ACHN (cell line): ENCODE data around the gene LIME1.

Source experiments
- DNase-seq: peaks from one replicate; pipeline ENCODE4 v3.0.0-alpha.2; 2015
- in situ Hi-C: cut with HindIII; loops from 2 replicates; pipeline ENCODE4 v1.10.0; 2017; ENCODE audit warnings: low sequenced_read_pairs, low pct_ligation_motif_present, low pct_unique_long_range_greater_than_20kb

LIME1 gene, protein sequence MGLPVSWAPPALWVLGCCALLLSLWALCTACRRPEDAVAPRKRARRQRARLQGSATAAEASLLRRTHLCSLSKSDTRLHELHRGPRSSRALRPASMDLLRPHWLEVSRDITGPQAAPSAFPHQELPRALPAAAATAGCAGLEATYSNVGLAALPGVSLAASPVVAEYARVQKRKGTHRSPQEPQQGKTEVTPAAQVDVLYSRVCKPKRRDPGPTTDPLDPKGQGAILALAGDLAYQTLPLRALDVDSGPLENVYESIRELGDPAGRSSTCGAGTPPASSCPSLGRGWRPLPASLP

DNA sequence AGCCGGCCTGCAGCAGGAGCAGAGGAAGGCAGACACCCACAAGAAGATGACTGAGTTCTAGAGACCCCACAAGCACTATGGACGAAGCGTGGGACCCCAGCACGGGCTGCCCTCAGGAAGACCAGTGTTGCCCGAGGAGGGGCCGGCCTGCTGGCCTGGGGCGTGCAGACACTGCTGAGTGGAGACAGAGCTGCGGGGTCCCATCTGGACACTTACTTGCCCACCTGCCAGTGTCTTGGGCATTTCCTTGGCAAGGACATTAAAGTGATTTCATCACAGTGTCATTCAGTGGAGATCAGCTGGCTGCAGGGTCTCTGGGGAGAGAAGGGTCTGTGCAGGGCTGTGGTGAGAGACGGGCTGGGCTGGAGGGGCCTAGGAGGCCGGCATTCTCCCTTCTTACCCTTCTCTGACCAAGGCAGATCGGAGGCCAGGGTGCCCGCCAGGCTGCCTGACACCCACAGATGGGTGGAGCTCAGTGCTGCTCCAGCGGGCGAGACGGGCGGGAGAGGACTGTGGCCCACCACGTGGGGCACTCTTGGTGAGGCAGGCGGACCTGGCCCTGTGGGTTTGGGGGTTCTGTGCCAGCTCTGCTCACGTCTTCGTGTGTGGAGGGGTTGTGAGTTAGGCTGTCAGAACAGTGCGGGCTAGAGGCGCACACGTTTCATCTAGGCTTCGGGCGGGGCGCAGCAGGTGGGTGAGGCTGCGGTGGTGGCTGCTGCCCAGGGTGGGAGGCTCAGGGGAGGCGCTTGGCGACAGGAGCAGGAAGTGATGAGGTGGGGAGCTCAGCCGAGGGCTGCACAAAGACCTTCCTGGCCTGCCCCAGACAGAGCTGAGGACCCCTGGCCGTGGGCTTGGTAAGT is at the start of gene LIME1:
Gene LIME1 (plus strand): TSS at position 806 of the 860 bp plus-strand sequence. CDS start 886 bp downstream, outside the sequence.
- in situ Hi-C loops: no loop called here
- DNase-seq: no peak

DNA sequence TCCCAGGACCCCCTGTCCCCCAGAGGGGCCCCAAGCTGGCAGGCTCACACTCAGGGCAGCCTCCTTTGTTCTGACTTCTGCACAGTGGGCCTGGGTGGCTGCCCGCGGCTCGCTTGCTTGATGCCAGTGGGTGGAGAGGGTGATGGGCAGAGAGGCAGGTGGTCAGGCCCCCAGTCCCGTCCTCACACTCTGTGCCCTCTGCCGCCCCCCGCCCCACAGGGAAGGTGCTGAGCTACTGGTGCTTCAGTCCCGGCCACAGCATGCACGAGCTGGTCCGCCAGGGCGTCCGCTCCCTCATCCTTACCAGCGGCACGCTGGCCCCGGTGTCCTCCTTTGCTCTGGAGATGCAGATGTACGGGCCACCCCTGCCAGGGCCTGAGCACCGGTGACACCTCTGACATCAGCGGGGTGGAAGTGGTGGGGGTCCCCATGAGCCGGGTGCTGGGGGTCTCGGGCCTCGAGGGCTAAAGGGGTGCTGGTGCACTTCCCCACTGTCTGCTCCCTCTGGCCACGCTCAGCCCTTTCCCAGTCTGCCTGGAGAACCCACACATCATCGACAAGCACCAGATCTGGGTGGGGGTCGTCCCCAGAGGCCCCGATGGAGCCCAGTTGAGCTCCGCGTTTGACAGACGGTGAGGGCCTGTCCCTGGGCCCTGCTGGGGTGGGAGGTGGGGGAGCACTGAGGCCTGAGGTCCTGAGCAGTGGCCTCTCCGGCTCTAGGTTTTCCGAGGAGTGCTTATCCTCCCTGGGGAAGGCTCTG is 48.9 kb upstream of the LIME1 start:
- no peak for DNase-seq
- in situ Hi-C loops: no loop called here

DNA sequence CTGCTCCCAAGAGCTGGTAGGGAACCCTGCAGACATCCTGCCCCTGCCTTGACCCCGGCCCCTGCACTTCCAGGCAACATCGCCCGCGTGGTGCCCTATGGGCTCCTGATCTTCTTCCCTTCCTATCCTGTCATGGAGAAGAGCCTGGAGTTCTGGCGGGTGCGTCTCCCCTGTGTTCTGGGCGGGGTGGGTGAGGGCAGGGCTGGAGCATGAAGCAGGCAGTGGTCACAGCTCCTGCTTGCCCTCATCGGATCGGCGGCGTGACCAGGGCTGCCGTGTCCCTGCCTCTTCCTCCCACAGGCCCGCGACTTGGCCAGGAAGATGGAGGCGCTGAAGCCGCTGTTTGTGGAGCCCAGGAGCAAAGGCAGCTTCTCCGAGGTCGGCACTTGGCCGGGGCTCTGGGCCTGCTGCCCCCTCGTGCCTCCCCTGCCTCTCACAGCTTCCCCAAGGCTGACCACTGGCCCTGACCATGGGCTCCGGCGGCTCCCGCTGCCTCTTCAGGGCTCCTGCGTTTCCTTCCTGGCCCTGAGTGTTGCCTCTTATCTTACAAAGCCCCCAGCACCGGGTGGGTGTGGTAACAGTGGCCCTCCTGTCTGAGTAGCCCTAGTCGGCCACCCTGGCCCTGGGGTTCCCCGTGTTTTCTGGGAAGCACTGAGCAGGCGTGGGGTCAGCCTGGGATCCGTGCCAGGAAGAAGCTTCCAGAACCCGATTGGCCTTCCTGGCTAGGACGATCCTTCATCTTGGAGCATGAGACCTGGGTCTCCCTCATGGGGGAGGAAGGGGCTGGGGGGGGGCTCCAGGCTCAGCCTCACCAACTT is 48.0 kb upstream of the LIME1 start:
- in situ Hi-C loops: no loop called here

DNA sequence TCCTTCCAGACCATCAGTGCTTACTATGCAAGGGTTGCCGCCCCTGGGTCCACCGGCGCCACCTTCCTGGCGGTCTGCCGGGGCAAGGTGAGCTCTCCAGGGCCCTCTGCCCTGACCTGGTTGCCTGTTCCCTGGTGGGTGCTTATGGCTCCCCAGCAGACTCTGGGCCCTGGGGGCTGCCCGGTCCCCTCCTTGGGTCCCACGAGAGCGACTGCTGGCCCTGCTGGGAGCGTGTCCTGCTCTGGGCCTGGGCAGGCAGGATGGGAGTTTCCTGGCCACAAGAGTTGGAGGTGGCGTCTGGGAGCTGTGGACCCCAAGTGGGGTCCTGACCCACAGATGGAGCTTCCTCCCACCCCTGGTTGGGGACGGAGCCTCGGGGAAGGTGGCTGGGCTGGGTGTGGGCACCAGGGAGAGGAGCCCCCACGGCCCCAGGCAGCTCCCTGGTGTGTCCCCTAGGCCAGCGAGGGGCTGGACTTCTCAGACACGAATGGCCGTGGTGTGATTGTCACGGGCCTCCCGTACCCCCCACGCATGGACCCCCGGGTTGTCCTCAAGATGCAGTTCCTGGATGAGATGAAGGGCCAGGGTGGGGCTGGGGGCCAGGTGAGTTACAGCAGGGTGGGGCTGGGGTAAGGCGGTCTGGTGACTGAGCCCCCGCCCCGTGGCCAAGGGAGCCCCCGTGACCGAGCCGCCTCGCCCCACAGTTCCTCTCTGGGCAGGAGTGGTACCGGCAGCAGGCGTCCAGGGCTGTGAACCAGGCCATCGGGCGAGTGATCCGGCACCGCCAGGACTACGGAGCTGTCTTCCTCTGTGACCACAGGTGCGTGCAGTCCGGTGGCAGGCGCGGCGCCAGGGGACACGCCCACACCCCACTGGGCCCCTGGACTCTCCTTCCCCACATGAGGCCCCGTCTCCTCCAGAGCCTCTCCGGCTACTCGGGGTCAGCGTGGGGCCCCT is 47.1 kb upstream of the LIME1 start:
- DNase-seq: no peak
- in situ Hi-C loops: no loop called here

More for the DNA sequence above, 48.0 kb upstream of the LIME1 start:
- no peak for DNase-seq

DNA sequence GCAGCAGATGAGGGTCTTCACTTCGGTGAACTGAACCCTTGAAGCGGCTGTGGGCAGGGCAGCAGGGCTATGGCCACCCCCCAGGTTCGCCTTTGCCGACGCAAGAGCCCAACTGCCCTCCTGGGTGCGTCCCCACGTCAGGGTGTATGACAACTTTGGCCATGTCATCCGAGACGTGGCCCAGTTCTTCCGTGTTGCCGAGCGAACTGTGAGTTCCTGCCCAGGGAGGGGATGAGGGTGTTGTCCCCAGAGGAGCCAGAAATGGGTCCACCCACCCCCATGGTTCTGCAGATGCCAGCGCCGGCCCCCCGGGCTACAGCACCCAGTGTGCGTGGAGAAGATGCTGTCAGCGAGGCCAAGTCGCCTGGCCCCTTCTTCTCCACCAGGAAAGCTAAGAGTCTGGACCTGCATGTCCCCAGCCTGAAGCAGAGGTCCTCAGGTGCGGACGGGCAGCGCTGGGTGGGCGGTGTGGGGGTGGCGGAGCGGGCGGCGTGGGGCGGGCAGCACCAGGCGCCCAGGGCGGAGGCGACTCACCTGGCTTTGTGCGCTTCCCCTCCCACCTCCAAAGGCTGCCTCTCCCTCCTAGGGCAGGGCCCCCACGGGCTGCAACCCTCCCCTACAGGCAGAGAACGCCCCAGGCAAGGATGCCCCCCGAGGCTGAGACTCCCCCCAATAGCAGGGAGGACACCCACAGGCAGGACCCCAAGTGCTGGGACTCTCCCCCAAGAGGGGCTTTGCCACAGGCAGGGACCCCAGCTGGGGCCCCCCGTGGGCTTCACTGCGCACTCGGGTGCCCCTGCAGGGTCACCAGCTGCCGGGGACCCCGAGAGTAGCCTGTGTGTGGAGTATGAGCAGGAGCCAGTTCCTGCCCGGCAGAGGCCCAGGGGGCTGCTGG is 46.2 kb upstream of the LIME1 start:
- no peak for DNase-seq
- in situ Hi-C loops: no loop called here

DNA sequence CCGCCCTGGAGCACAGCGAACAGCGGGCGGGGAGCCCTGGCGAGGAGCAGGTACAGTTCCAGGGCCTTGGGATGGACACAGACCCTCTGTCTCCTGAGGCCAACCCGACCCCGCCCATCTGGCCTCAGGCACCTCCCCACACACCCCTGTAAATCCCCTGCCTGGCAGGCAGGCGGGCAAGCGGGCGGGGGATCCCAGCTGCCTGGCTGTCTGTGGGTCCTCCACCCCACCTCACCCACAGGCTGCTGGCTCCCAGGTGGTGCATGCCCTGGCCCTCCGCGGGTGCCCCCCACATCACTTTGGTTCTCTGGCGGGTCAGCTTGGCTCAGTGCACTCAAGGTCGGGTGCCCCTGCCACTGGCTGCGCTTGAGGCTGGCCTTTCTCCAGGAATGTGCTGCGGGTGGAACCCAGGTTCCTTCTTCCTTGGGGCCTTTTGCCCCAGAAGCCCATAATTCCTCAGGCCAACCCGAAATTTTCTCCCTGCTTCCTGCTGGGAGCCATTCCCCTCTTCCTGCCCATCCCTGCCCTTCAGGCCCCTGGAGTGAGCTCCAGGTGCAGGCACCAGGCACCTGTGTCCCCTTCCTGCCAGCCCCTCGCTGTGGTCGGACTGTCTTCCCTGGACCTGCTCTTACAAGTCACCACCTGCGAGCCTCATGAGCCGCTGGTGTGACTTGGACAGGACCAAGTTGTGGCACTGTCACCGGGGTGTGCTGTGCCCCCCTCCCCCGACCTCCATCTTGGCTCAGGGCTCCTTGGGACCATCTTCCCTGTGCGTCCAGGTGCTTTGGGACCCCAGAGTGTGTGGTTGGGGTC is 45.4 kb upstream of the LIME1 start:
- no peak for DNase-seq
- in situ Hi-C loops: no loop called here

DNA sequence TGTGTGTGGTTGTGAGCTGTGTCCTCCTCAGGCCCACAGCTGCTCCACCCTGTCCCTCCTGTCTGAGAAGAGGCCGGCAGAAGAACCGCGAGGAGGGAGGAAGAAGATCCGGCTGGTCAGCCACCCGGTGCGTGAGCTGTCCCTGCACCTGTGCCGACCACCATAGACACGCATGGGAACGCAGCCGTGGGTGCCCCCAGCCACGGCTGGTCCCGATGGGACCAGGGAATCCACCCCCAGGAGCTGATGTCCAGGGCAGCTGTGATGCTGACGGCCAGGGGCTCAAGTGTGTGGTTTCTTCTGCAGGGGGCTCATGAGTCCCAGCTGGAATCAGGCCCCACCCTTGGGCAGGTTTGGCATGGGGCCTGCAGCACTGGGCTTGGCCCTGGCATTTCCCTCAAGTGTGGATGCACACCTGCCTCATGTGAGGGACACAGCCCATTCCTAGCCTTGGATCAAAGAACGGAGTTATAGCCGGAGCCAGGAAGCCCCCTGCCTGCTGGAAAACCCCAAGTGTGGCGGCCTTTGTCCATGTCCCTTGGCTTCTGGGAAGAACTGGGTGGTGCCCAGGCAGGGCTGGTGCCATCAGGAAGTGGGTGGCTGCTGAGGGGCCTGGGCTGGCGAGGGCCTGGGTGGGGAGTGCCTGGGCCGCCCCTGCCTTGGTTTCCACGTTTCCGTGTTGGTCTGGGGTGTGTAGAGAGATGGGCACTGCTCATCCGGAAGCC is 44.6 kb upstream of the LIME1 start:
- in situ Hi-C loops: no loop called here
- no peak for DNase-seq

DNA sequence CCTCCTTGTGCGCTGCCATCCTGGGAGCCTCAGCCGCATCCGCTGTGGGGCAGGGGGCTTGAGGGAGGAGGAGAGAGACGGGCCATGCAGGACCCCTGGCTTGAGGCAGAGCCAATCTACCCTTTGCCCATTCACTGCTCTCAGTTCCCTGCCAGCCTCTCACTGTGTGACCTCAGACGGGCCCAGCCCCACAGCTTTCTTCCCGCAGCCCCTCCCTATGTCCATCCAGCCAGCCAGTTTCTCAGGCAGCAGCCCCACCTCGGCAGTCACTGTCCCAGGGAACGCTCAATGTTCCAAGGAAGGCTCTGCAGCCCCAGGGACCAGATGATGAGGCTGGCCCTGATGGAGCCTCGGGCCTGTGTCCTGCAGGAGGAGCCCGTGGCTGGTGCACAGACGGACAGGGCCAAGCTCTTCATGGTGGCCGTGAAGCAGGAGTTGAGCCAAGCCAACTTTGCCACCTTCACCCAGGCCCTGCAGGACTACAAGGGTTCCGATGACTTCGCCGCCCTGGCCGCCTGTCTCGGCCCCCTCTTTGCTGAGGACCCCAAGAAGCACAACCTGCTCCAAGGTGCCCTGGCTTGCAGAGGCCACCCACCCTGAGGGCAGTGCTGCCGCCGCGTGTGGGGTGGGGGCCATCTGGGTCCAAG is 43.9 kb upstream of the LIME1 start:
- DNase-seq: no peak
- in situ Hi-C loops: no loop called here

DNA sequence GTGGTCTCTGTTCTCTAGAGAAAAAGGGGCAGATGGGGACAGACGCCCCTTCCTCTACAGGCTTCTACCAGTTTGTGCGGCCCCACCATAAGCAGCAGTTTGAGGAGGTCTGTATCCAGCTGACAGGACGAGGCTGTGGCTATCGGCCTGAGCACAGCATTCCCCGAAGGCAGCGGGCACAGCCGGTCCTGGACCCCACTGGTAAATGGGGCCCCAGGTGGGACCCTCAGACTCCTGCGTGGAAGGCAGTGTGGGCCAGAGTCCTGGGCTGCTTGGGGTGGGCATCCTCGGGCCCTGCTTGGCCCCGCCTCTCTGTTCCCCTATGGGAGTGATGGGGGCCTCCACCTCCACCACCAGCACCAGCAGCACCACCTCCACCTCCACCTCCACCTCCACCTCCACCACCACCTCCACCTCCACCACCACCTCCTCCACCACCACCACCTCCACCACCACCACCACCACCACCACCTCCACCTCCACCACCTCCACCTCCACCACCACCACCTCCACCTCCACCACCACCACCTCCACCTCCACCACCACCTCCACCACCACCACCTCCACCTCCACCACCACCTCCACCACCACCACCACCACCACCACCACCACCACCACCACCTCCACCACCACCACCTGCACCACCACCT is 43.3 kb upstream of the LIME1 start:
- DNase-seq: no peak
- in situ Hi-C loops: no loop called here

DNA sequence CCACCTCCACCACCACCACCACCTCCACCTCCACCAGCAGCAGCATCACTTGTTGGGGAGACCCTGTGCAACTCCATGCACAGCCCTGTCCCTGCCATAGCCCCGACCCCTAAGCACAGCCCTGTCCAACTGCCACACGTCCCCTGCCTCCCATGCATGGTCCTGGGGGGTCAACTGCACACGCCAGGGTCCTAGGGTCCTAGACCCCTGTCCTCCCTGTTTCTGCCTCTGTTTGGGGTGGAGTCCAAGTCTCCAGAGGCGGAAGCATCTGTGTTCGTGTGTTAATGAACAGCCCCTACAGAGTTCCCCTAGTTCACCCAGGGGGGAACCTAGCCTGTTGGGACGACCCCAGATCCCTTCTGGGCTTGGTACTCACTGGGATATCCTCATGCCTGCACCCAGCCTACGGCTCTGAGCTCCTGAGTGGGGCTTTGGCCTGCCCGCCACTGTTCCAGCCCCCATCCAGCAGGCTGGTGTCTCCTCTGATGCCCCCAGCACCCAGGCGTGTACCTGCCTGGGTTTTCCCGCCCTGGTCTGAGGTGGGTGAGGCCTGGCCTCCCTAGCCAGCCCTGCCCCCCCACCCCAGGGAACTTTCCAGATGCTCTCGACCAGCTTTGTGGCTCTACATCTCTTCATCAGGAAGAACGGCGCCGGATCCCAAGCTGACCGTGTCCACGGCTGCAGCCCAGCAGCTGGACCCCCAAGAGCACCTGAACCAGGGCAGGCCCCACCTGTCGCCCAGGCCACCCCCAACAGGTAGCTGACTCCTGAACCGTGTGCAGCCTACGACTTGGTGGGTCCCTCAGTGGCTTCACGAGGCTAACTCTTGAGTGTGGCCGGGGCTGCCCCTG is 42.5 kb upstream of the LIME1 start:
- no peak for DNase-seq
- in situ Hi-C loops: no loop called here

DNA sequence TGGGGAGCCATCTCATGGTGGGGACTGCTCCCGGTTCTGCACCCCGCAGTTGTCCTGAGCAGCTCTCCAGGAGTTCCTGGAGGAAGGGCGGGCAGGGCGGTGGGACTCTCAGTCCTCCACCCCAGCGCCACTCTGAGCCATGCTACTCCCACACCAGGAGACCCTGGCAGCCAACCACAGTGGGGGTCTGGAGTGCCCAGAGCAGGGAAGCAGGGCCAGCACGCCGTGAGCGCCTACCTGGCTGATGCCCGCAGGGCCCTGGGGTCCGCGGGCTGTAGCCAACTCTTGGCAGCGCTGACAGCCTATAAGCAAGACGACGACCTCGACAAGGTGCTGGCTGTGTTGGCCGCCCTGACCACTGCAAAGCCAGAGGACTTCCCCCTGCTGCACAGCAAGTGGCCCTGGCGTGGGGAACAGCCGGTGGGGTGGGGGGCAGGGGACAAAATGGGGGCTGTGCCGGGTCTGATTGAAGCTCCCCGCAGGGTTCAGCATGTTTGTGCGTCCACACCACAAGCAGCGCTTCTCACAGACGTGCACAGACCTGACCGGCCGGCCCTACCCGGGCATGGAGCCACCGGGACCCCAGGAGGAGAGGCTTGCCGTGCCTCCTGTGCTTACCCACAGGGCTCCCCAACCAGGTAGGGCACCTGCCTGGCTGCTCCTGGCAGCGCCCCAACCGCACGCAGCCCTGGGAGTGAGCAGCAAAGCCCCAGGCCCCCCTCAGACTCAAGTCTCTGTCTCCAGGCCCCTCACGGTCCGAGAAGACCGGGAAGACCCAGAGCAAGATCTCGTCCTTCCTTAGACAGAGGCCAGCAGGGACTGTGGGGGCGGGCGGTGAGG is 41.7 kb upstream of the LIME1 start:
- DNase-seq: no peak

DNA sequence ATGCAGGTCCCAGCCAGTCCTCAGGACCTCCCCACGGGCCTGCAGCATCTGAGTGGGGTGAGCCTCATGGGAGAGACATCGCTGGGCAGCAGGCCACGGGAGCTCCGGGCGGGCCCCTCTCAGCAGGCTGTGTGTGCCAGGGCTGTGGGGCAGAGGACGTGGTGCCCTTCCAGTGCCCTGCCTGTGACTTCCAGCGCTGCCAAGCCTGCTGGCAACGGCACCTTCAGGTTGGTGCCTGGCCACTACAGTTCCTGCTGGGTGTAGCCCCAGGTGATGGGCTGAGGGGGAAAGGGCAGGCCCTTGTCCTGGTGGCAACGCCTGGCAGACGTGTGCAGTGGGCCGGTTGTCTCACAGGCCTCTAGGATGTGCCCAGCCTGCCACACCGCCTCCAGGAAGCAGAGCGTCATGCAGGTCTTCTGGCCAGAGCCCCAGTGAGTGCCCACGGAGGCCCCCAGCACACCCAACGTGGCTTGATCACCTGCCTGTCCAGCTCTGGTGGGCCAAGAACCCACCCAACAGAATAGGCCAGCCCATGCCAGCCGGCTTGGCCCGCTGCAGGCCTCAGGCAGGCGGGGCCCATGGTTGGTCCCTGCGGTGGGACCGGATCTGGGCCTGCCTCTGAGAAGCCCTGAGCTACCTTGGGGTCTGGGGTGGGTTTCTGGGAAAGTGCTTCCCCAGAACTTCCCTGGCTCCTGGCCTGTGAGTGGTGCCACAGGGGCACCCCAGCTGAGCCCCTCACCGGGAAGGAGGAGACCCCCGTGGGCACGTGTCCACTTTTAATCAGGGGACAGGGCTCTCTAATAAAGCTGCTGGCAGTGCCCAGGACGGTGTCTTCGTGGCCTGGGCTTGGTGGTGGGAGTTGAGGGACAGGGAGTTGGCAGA is 40.8 kb upstream of the LIME1 start:
- no peak for DNase-seq
- in situ Hi-C loops: no loop called here

More for the DNA sequence above, 41.7 kb upstream of the LIME1 start:
- in situ Hi-C loops: no loop called here
